NK-92 treated with Interleukin-12 subunit alpha and Interleukin-12 subunit beta, amount 100 ng/mL, for 24 hours (cell line): Measurements from ENCODE around the gene ZNF3.

Source experiments
- DNase-seq: peaks from one replicate; lab custom pipeline; 2025; lab: John Stamatoyannopoulos, UW

Gene ZNF3

GRCh38 chr7:100109521-100110163 lies 28.1 kb upstream of the ZNF3 start:
- no peak for DNase-seq

GRCh38 chr7:100107890-100108289 lies 26.4 kb upstream of the ZNF3 start:
- no peak for DNase-seq

- no peak for DNase-seq
Measured at GRCh38 chr7:100107125-100107737, 25.7 kb upstream of the ZNF3 start.

GRCh38 chr7:100106633-100107032 lies 25.1 kb upstream of the ZNF3 start:
- no peak for DNase-seq

GRCh38 chr7:100105534-100105933 lies 24.0 kb upstream of the ZNF3 start:
- DNase-seq = no peak

- DNase-seq = no peak
Measured at GRCh38 chr7:100102950-100103840, 21.7 kb upstream of the ZNF3 start.

GRCh38 chr7:100101016-100101862 lies 19.7 kb upstream of the ZNF3 start, which contains the start of the genes AP4M1 and MCM7:
AP4M1 (plus strand) TSS chr7:100101643; CDS start chr7:100101715, 72 bp downstream.
MCM7 (minus strand) TSS chr7:100101397; CDS start chr7:100101294, 103 bp downstream.
- peak; percentile 100 for DNase-seq

GRCh38 chr7:100100420-100101015 lies 19.0 kb upstream of the ZNF3 start:
- DNase-seq = peak; percentile 82

GRCh38 chr7:100099452-100099851 lies 17.9 kb upstream of the ZNF3 start:
- no peak for DNase-seq

GRCh38 chr7:100098913-100099312 lies 17.4 kb upstream of the ZNF3 start:
- no peak for DNase-seq

- no peak for DNase-seq
Measured at GRCh38 chr7:100095704-100096103, 14.2 kb upstream of the ZNF3 start.

- no peak for DNase-seq
Measured at GRCh38 chr7:100095289-100095688, 13.8 kb upstream of the ZNF3 start.

- no peak for DNase-seq
Measured at GRCh38 chr7:100093925-100094486, 12.5 kb upstream of the ZNF3 start.

- DNase-seq = no peak
Measured at GRCh38 chr7:100093498-100093897, 12.0 kb upstream of the ZNF3 start.

GRCh38 chr7:100093054-100093453 lies 11.5 kb upstream of the ZNF3 start:
- no peak for DNase-seq

- no peak for DNase-seq
Measured at GRCh38 chr7:100091411-100092181, 10.1 kb upstream of the ZNF3 start.

GRCh38 chr7:100090527-100091410 lies 9.2 kb upstream of the ZNF3 start:
- DNase-seq = no peak

- no peak for DNase-seq
Measured at GRCh38 chr7:100089458-100090196, 8.1 kb upstream of the ZNF3 start.
